NCI-H774 (cell line): ENCODE measurements around the gene MISFA.
"Not testable (repeated sequence)": the region's sequence is repeated elsewhere in the genome, so short reads cannot be mapped to it uniquely, and the experiment has no call there.

ENCODE experiments used
- DNase-seq: peaks from one replicate; lab custom pipeline; 2025; lab: John Stamatoyannopoulos, UW

MISFA gene

DNA sequence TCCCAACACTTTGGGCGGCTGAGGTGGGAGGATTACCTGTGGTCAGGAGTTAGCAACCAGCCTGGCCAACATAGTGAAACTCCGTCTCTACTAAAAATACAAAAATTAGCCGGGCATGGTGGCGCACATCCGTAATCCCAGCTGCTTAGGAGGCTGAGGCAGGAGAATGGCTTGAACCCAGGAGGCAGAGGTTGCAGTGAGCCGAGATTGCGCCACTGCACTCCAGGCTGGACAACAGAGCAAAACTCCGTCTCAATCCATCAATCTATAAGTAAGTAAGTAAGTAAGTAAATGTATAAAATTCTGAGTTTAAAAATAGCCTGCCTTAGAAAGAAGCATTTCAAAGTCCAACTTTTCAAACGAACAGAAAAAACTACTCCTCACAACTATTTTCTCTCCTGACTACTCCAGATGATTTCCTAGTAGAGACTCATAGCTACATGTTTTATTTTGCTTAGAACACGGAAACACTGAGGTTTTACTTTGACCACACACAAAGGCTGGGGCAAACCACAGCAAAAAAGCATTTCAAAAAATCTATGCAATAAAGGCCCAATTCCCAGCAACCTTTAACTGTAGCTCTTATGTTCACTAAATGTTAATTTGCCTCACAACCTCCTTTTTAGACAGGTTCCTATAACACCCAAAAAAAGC lies 18.2 kb downstream of the MISFA start:
- no peak for DNase-seq

DNA sequence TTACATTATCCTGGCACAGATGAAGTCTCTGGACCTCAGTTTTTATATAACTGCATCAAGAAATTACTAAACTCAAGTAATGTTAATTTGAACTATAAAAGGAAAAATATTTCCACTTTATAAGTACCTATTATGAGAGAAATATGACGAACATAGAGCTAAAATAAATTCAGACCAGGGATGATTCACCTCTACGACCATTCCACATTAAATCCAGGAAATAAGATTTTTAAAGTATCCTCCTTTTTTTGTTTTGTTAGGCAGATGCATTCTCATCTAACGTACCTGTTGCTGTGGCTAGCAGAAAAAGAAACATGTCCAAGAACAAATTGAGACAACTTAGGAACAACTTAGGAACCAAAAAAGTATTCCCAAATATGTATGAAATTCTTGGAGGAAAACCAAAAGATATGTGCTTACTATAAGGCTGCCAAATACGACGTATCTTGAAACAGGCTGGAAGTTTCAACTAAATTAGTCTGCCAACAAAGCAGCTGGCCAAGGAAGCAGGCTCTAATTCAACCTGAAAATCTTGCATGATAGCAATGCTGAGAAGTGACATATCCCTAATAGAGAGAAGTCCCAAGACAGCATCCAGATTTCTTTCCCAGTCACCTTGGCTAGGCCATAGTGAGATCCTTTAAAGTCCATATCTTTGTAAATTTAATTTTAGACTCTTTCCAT lies 18.9 kb downstream of the MISFA start:
- no peak for DNase-seq

DNA sequence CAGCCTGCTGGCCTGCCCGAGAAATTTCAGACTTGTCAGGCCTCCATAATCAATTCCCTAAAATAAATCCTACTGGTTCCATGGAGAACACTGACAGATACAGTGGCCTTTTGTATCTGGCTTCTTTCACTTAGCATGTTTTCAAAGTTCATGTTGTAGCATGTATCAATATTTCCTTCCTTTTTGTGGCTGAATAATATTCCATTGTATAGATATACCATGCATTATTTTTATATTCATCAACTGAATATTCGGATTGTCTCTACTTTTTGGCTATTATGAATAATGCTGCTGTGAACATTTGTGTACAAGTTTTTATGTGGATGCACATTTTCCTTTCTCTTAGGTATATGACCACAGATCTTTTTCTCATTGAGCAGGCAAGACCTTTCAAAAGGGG lies 24.1 kb downstream of the MISFA start:
- DNase-seq = no peak

DNA sequence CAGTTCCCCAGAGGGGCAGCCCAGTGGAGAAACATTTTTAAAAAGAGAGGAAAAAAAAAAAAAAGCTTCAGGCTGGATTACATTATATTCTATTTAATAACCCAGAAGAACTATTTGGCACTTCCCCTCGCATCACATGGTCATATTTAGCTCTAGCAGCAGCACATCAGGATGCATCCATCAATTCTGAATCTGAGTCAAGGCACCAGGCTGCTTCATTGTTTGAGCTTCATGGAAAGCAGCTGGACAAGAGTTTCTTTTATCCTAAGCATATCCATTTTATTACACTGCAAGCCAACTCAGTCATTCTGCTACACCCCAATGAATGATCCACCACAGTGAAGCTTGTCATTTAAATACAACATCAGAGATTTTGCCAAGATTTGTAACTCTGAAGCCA lies 24.6 kb downstream of the MISFA start:
- DNase-seq = no peak

DNA sequence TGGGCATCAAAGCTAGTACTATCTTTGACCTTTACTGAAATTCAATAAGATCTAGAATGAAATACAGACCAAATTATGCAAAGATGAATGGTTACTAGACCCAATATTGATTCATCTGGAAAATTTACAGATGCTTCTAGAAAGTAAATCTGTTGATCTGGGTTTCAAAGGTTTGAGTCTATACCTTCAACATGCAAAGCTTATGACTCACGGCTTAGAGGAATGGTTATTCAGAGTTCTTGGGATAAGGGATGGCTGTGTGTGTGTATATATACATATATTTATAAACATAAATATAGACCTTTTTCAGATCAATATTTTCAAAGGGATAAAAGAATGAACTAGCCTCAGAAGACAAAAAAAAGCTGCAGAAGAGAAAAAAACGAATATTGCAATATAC lies 33.3 kb downstream of the MISFA start:
- no peak for DNase-seq

DNA sequence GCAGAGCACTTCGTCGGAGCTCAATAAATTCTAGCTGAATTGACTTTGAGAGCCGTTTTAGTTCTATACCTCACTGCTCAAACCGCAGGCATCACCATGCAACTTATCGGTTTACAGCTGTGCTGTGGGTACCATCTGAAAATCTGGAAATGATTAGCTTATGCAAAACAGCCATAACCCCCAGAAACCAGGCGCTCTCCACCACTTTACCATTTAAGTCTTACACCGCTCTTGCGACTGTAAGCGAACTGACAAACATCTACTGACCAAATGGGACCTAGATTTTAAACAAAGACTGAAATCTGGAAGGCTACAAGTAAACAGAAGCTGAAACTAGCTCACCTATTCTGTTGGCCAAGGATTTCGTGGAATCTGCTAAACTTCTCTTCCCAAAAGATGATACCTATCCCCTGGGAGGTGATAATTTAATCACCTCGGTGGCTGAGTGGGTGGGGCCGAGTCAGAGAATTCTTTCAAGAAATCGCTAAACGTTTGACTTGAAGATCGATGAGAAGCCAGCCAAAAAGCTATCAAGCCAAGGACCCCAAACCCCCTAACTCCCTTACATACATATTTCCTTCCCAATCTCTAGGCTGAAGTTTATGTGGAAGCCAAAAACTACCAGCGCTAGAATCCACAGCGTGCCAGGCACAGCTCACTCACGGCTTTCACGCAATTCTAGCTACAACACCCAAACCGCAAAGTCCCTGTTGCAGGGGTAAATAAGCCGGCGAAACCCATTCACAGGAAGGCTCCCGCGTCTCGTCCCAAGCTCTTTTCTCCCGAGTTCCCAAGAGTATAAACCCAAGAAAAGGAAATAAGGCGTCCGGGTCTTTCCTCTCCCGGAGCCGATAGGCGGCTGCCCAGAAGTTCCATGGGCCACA lies 33.9 kb downstream of the MISFA start:
- no peak for DNase-seq

GRCh38 chr11:18634140-18635032 lies 34.8 kb downstream of the MISFA start, which contains the start of gene SPTY2D1:
SPTY2D1 (minus strand) TSS chr11:18634342; CDS start chr11:18634257, 85 bp downstream.
- peak; percentile 97 for DNase-seq

GRCh38 chr11:18641677-18642076 lies 42.1 kb downstream of the MISFA start:
- no peak for DNase-seq

GRCh38 chr11:18643034-18643433 lies 43.4 kb downstream of the MISFA start:
- not testable (repeated sequence) for DNase-seq

DNA sequence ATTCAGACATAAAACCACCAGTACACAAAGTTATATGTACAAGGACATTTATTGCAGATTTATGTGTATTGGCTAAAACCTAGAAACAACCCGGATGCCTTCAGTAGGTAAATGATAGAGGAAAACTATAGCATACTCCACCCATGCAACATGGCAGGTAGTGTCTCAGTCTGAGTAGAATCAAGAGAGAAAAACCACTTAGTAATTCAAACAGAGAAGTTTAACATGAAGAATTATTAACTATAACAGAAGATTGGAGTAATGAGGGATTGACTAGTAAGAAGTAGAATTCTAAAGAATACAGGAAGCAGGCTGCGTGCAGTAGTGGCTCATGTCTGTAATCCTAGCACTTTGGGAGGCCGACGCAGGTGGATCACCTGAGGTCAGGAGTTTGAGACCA lies 50.8 kb downstream of the MISFA start:
- no peak for DNase-seq

- no peak for DNase-seq
These were observed 51.4 kb downstream of the MISFA start for GRCh38 chr11:18650859-18651557.
